ENCODE measurements around the gene RAB25.

DNA sequence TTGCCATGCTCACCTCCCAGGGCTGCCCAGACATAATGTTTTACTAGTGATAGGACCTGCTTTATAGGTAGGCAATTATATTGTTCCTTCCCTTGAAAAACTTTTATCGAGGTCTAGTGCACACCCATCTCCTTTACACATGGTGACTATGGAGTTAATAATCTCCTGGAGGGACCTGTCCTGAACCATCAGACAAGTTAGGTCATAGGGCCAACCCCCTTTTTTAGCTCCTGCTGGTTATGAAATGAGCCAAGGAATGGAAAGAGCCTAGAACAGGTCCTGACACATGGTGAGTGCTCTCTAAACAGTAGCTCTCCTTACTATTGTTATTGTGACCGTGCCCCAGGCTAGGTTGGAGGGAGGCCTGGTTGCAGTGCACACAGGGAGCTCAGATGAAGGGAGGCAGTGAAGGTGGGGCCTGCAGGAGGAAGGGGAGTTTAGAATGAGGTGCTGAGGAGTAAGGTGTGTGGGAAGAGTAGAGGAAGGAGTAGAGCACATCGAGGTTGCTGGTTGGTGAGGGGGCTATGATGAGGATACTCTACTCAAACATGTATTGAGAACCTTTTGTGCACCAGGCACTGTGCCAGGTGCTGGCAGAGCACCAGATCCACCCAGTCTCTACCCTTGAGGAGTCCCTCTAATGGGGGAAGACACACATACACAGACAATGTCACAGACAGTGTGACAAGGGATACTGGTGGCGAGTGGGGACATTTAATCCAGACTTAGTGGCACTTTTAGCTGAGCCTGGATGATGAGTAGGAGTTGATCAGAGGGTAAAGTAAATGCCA lies 39.4 kb downstream of the RAB25 start:
- TF ChIP-seq, protein P1, sequence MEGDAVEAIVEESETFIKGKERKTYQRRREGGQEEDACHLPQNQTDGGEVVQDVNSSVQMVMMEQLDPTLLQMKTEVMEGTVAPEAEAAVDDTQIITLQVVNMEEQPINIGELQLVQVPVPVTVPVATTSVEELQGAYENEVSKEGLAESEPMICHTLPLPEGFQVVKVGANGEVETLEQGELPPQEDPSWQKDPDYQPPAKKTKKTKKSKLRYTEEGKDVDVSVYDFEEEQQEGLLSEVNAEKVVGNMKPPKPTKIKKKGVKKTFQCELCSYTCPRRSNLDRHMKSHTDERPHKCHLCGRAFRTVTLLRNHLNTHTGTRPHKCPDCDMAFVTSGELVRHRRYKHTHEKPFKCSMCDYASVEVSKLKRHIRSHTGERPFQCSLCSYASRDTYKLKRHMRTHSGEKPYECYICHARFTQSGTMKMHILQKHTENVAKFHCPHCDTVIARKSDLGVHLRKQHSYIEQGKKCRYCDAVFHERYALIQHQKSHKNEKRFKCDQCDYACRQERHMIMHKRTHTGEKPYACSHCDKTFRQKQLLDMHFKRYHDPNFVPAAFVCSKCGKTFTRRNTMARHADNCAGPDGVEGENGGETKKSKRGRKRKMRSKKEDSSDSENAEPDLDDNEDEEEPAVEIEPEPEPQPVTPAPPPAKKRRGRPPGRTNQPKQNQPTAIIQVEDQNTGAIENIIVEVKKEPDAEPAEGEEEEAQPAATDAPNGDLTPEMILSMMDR (IDR thresholded peaks at IDR 0.05; ENCODE audit: low read depth, low read length, poor library complexity, severe bottlenecking) = no peak
- TF ChIP-seq EZH2phosphoT487 (IDR thresholded peaks at IDR 0.05; ENCODE audit: borderline replicate concordance, low read length) = no peak

Data from DOHH2 (cell line).